CD4-positive, alpha-beta T cell treated with Interleukin-6 for 4 hours (primary cell): ENCODE measurements around the gene HIRA.
A peak's percentile ranks its signal among the peaks of the same experiment; 100 is the strongest.
"Not testable (repeated sequence)": the region's sequence is repeated elsewhere in the genome, so short reads cannot be mapped to it uniquely, and the experiment has no call there.

Experiments used
- DNase-seq: peaks from one replicate; pipeline ENCODE4 v3.0.0-alpha.2; 2020; ENCODE audit warnings: mixed read lengths

The HIRA gene

DNA sequence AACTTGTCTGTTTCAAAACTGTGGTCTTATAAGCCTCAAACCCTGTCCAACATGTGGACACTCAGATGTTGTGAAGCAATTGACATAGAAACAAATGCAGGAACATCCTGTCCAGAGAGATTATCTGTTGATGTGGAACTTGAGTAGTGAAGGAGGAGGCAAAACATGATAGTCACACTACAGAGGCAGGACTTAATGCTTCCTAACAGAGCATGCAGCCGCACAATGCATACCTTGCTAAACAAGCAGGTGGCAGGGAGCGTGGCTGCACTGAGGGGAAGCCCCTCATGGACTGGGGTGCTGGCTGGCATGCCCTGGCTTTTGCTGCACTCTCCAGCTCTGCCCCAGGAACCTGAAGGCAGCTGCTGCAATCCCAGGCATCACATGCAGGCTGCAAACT, 10.6 kb upstream of the HIRA start:
- DNase-seq: no peak

DNA sequence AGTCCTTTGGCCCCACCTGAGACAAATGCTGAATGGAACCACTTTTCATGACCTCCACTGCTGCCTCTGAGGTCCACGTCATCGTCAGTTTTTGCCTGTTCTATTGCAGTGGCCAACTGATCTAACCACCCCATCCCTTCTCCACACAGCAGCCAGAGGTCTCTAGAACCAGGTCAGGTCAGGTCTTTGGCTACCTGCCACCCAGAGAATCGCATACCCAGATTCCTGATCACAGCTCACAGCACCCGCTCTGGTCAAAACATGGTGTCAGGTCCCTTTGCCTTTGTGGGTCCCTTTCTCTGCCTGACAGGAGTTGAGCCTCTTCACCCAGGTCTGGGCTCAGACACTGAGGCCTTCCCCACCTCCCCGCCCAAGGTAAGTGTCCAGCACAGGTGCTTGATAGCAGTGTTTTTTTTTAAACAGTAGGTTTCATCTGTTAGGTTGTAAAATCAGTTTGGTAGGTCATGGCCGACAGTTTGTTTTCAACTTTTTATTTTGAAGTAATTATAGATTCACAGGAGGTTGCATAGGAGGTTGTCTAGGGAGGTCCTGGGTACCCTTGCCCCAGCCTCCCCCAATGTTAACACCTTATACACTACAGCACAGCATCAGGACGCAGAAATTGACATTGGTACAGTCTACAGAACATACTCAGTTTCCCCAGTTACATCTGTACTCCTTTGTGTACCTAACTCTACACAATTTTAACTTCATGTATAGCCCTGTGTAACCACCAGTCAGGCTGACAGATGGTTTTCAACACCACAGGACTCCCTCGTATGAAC, 9.1 kb upstream of the HIRA start:
- DNase-seq: no peak

DNA sequence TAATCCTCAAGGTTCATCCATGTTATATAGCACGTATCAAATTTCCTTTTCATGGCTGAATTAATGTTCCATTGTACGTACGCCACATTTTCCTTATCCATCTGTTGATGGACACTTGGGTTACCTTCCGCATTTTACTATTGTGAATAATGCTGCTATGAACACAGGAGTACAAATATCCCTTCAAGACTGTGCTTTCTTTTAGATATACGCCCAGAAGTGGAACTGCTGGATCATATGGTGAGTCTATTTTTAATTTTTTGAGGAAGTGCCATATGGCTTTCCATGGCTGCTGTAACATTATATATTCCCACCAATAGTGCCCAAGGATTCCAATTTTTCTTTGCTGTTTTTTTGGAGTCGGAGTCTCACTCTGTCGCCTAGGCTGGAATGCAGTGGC, 6.8 kb upstream of the HIRA start:
- DNase-seq: no peak

DNA sequence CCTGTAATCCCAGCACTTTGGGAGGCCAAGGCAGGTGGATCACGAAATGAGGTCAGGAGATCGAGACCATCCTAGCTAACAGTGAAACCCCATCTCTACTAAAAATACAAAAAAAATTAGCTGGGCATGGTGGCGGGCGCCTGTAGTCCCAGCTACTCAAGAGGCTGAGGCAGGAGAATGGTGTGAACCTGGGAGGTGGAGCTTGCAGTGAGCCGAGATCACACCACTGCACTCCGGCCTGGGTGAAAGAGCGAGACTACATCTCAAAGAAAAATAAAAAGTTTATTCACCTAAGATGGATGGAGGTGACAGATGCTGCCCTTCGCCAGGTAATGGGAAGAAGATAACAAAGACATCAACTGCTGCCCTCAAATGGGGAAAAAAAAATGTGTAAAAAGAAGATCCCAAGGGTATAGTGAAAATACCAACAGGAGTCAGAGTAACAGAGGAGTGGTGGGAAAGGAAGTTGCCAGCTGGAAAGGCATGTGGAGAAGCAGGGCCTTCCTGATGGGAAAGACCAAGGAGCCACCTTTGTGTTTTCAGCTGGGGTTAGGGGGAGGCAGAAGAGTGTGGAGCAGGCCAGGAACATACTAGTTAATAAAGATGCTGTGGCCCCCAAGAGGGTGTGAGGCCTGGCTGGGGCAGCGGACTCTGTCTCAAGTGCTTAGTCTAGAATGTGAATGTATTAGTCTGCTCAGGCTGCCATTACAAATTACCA, 5.1 kb upstream of the HIRA start:
- DNase-seq: not testable (repeated sequence)

DNA sequence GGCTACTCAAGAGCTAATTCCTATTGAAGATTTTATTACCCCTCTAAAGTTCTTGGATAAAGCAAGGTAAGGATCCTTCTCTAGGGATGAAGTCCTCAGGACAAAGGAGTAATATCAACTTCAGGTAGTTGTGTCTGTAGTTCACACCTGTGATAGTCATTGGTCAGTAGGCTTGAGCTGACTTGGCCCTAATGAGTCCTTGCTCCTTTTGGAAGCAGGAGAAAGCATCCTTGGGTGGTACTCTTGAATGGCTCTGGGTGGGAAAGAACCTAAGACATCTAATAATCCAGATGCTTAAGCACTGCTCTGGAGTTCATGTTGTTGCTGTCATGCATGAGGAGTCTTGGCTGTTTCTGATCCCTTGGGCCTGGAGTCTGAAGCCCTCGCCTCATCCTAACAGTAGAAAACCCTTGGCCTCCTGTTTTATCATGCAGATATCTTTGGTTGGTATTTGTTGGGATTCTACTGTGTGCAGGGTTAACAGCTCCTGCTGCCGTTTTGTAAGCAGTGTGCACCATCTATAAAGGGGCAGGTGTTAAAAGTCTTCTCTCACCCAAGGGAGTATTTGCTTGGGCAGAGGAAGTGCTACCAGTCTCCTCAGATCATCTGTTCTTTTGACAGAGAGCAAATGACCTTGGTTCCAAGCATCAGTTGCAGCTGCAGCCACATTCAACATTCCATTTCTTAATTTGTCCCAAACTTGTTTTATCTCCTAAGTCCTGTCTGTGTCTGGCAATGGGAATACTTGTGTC, 3.5 kb upstream of the HIRA start:
- DNase-seq: no peak

DNA sequence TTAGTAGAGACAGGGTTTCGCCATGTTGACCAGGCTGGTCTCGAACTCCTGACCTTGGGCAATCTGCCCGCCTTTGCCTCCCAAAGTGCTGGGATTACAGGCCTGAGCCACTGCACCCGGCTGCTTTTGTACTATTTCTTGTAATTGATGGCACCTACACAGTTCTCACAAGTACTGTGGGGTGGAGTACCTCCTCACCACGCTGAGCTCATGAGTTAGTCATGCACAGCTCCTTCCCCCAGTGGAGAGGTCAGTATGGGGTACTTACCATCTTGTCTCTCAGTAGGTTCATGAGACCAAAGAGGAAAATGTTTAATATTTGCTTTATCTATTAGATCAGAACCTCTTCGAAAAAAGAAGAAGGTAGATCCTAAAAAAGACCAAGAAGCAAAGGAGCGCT, 2.9 kb upstream of the HIRA start:
- no peak for DNase-seq

DNA sequence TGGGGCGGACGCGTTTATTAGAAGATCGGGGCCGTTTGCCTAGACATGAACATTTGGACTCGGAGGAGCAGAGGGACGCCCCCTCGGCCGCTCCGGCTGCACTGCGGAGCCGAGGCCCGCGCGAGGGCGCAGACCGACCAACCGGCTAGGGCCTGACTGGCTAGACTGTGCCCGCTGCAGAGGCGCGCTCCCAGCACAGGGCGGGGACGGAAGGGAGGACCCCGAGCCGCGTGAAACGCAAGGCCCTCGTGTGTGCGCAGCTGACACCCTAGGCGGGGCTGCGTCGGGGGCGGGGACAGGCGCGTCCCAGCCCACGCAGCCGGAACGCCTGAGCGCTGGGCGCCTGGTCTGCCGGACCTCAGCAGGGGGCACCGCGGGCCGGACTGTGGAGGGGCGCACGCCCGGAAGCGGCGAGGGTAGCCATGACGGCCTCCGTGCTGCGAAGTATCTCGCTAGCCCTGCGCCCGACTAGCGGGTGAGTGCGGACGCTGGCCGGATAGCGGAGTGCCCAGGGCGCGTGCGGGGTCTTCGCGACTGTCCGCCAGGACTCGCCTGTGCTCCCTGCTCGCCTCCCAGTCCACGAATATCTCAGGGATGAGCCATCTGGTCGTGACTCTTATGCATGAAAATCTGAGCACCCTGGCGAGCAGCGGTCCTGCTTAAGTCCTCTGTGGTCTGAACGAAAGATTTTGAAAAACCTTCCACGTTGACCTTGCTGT, 759 bp upstream of the HIRA start, which contains the start of gene MRPL40:
Gene MRPL40 (plus strand): TSS at position 413 of the 719 bp plus-strand sequence. CDS start 10 bp downstream, at position 423.
- peak; percentile 94 for DNase-seq

DNA sequence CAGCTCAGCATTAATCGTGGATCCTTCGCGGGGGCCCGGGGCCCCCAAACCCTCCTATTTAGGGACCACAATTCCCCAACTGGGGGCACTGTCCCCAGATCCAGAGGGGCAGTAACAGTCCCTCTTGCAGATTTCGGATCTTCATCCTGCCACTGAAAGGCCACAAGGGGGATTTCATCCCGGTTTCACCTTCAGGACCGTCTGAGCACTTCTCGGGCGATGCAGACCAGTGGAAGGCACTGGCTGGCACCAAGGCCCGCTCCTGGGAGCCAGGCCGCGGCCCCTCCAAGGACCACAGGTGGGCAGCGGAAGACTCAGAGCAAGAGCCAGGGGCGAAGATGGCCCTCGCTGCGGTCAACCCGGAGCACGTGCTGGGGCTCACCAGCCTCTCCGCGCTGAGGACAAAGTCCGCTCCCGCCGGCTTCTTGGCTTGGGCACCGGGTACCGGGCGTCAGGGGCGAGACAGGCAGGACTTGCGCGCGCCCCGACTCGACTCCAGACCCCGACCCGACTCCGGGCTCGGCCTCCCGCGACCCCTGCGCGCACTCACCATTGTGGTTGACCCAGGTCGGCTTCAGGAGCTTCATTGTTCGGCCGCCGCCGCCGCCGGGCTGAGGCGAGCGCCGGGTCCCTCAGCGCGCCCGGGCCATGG, 517 bp downstream of the HIRA start:
- no peak for DNase-seq

DNA sequence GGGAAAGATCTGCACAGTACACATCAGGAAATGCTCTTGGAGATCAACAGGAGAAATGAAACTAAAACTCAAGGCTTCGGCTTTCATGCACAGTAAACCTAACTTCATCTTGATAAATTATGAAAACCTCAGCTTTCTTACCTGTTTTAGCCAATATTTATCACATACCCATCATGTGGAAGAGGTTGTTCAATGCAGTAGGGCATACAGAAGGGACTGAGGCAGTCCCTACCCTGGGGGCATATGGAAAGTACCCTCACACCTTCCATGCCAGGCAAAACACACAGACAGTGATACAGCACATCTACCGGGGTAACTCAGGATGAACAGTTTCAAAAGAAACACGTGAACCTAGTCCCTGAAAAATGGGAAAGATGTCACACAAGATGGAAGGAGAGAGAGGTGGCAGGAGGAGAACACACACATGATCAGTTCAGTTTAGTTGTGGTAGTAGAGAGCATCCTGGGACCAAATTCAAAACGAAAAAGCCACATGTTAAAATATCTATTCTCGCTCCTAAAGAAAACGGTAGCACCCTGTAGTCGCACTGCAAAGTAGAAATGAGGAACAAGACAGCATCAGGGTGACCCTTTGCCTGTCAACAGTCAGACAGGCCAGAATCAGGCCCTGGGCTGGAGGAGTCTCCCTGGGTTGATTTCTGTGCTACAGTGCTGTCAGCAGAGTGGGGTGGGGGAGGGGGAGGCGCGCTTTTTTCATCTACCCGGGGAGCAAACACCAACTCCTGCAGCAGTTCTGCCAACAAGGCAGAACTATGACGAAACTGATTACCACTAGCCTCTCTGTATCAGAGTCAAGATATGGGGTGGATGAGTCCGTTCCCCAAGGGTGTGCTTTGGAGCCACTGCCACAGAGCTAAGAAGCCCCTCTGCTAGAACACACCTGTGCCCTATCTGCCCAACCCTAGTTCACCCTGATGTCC, 1.3 kb downstream of the HIRA start:
- DNase-seq: peak; percentile 56

DNA sequence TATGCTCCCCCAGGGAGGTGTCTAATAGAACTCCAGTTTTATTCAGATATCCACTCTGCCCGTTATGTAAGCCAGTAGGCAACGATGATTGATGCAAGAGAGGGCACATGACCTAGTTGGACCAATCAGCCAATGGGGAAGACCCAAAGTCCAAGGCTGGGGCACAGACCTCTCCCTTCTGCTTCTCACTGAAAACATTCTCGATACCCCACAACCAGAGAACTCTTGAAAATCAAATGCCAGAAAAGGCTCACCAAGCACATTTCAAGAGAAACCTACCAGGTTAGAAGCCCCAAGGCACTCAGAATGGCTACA, 7.4 kb downstream of the HIRA start:
- DNase-seq: no peak

DNA sequence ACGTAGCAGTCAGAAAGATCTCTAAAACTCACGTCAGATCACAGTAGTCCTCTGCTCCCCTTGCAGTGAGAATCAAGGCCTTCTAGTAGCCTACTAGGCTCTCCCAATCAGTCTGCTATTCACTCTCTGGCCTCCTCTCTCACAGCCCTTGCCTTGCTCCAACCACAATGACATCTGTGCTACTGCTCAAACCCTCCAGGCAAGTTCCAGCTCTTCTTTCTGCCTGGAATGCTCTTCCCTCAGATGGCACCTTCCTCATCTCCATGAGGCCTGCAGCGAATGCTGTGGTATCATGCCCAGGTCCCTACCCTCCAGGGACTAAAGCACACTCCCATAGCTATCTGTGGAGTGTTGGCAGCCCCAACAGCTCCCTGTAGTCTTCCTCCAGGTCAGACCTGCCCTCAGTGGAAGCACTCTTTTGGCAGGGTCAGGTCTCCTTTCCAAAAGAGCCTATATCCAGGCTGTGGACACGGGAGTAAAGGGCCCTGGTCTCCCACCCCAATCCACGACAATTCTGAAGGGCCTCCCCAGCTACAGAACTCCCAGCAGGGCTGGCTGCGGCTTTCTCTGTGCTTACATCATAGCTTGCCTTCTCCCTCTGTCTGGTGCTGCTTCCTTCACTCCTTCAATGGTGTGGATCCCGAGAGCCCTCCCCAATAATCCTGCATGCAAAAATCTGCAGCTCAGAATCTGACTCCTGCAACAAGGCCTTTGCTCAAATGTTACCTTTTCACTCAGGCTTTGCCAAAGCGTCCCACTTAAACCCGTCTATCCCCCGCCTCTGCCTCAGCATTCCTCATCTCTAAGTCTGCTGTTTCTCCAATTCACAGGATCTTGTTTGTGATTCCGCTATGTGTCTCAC, 8.9 kb downstream of the HIRA start:
- DNase-seq: no peak

DNA sequence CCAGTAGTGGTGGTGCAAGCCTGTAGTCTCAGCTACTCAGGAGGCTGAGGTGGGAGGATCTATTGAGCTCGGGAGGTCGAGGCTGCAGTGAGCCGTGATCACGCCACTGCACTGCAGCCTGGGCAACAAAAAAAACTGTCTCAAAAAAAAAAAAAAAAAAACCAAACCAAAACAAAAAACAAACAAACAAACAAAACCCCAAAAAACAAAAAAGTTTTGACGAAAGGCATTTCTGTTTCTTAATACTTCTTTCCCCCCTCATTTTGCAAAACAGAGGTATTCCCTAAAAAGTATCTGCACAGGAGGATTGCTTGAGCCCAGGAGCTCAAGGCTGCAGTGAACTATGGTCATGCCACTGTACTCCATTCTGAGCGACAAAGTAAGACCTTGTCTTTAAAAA, 11.2 kb downstream of the HIRA start:
- no peak for DNase-seq

DNA sequence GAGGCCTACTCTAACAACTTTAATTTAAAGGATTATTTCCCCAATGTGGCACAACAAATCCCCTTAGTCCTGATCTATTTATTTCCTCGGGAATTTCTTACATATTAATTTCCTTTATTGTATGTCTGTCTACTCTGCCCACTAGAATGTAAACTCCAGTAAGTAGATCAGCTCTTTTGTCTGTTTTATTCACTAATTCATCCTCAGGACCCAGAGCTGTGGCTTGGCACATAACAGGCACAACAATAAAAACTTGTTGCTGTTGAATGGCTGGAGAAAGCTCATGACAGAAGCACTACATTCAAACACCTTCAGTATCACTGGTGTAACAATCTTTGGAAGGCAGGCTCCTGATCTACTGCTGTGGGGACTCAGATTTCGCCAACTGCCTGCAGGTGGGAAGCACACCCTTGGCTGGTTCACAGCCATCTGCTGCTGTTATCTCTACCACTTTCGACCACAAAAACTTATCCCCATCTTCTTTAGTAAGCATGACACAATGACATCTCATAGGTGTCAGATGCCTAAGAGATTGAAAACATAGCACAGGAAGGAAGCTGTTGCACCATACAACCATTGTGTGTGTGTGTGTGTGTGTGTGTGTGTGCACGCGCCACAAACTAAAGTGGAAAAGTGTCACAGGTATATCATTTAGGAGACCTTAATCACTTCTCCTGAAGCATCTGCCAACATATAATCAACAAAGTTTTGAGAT, 11.9 kb downstream of the HIRA start:
- DNase-seq: peak; percentile 49

DNA sequence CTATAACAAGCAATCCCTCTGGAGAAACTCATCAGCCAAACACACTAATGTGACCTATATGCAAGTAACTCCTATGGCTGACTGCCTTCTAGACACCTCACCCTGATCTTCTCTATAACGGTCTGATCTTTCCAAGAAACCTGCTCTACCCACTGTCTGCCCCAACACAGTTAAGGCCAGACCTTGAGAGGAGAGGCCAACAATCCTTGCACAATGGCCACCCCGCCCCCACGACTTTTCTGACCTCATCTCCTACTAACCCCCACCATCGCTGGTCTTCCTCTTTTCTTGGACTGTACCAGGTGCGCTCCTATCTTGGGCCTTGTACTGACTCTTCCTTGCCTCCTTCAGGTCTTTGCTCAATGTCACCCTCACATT, 12.5 kb downstream of the HIRA start:
- DNase-seq: no peak

DNA sequence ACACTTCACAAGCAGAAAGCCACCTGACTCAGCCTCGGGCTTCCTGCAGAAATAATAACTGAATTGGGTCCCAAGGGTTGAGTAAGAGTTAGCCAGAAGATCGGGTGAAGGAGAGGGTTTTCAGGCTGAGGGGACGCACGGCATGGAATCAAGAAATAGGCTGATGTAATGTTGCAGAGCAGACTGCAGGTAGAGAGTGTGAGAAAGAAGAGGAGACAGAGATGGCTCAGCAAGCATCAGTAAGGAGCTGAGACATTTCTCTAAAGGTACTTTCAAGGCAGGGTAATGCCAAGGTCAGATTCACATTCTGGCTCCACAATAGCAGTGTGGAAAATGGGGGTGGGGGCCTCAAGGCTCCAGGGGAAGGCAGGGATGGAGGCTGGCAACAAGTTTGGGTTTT, 18.6 kb downstream of the HIRA start:
- no peak for DNase-seq

DNA sequence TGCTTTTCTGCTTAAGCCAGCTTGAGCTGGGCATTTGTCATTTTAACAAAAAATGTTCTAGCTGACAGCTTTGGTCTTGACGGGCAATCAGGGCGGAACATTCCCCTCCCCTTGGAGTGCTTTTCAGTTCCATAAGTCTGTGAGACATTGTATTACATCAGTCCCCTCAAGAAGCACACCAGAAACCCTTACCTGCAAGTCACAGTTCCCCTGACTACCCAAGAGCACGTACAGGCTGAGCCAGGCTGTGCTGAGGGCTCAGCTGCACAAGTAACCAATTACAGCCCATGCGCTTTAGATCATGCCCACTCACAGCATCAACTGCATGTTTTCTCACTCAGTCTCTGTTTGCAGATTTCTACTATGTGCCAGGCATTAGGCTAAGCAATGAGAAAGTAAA, 19.1 kb downstream of the HIRA start:
- no peak for DNase-seq

DNA sequence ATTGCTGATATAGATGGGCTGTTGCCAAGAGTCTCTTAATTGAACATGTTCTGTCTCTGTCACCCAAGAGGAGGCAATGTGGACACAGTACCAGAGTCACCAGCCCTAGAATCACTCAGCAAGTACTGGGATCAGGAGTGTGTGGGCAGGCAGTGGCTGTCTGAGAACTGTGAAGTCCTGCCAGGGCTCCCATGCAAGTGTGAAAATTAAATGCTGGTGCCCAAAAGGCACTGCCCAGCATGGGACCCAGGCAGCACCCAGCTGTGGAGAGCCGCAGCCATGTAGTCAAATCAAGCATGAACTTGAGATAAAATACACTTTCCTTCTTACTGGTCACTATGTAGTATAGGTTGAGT, 19.9 kb downstream of the HIRA start:
- DNase-seq: no peak

DNA sequence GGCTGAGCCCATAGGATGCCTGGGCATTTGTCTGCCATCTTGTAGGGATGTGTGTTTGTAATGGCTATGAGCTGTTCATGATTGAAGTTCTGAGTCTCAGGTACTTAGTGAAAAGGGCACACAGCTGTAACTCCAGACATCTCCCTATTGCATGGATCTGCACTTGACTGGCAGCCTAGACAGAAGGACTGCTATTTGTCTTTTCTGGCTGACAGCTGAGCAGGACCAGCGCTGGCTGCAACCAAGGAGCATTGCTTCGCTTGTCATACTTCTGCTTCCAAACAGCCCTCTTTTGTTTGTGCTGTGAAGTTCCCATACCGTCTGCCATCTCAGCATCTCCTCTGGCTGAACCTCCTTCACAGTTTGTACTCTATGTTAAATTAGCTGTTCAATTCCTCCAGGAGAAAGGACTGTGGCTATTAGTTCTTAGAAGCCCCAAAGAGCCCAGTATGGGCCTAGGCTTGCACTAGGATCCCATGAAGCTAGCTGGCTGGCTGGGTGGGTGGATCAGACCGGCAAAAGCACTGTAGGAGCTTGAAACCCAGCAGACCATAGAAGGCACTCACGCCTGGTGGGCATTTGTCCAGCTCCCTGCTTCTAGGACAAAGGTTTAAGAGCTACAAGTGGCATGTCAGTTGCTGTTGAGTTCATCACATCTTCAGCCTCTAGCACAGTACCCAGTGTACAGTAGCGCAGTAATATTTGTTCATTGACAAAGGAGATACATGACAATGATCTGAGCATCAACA, 20.4 kb downstream of the HIRA start:
- DNase-seq: no peak
